Adrenal gland (tissue), 5 donors: ENCODE data around the gene DLGAP5.

Experiments used
- CTCF ChIP-seq, 6 experiments: fragments of 450-650 bp in 4 of 6; fragments of 200-600 bp in 2 of 6; sonication (generic) in 1 of 6; IDR thresholded peaks; 1 replicate in 5 of 6; 2 replicates in 1 of 6; pipeline versions ENCODE4 v1.5.1 to v1.8.0; 2016 to 2021; ENCODE audit warnings: antibody characterized with exemption in 6 of 6, mild to moderate bottlenecking in 2 of 6, moderate library complexity in 1 of 6
- POLR2A ChIP-seq, 2 donors: fragments of 450-650 bp; IDR thresholded peaks; one replicate each; pipeline ENCODE4 v1.6.1; 2017; ENCODE audit warnings: antibody characterized with exemption in 2 of 2, mild to moderate bottlenecking in 2 of 2, moderate library complexity in 1 of 2
- donor health status: DM: no; HTN: no; CAD: no.

- no peak for TF ChIP-seq CTCF (IDR thresholded peaks at IDR 0.05)
- no peak for TF ChIP-seq POLR2A (IDR thresholded peaks at IDR 0.05)
Measured at GRCh38 chr14:55128386-55129085, 62.8 kb downstream of the DLGAP5 start.
